Measurements from ENCODE around the gene HDAC3. TPM values are rescaled to one million over a fixed set of nuclear protein-coding genes. Genes with fewer than 3 reads are reported as not detected.

HDAC3 gene
- total RNA-seq, 2 donors from 2014 or later: 73.3 to 78.9 TPM

- Mint-ChIP-seq H3K27me3 (ENCODE audit: insufficient read depth) (peaks cover 5% of the 10 kb centered on the region), H3K9me3 (peaks cover 3% of the 10 kb centered on the region), H3K27ac (peak overlapping the region; percentile 52), H3K36me3 (ENCODE audit: low read depth) (peaks cover 22% of the 10 kb centered on the region), H3K4me3 (no peak overlapping the region), H3K4me1 (peaks cover 16% of the 10 kb centered on the region)
- 94 to 97% methylated on average over 10 to 16 of the region's 16 CpGs for WGBS, 2 experiments (ENCODE audit: insufficient coverage in 1 of 2, insufficient read length in 1 of 2)
- H3K27me3 ChIP-seq (ENCODE audit: control insufficient read depth, insufficient read depth, low read length, poor library complexity, severe bottlenecking): no peaks in the 10 kb centered on the region
- no peak for TF ChIP-seq CTCF (conservative IDR thresholded peaks at IDR 0.05)
- no peak for DNase-seq
- no peak overlapping the region for H3K9ac ChIP-seq (ENCODE audit: extremely low read depth, low read length, poor library complexity, severe bottlenecking)
- no peaks in the 10 kb centered on the region for H3K9me3 ChIP-seq (ENCODE audit: control insufficient read depth, low read length)
- peaks cover 3% of the 10 kb centered on the region for H3K36me3 ChIP-seq (ENCODE audit: control insufficient read depth, insufficient read depth, low read length)
- no peak overlapping the region for H3K27ac ChIP-seq (ENCODE audit: low read depth, low read length)
- no peak overlapping the region for H3K4me3 ChIP-seq (ENCODE audit: low read length)
- peaks cover 12% of the 10 kb centered on the region for H3K4me1 ChIP-seq (ENCODE audit: control insufficient read depth, insufficient read depth, low read length)
Measured at GRCh38 chr5:141680178-141680577, 43.5 kb upstream of the HDAC3 start.

GRCh38 chr5:141677415-141677814 lies 40.8 kb upstream of the HDAC3 start:
- TF ChIP-seq CTCF (conservative IDR thresholded peaks at IDR 0.05): peak; percentile 81
- peaks cover 5% of the 10 kb centered on the region for H3K4me1 ChIP-seq (ENCODE audit: control insufficient read depth, insufficient read depth, low read length)
- Mint-ChIP-seq H3K27ac (no peak overlapping the region), H3K4me3 (no peak overlapping the region), H3K9me3 (peaks cover 3% of the 10 kb centered on the region), H3K27me3 (ENCODE audit: insufficient read depth) (peaks cover 2% of the 10 kb centered on the region), H3K36me3 (ENCODE audit: low read depth) (peaks cover 34% of the 10 kb centered on the region), H3K4me1 (peaks cover 21% of the 10 kb centered on the region)
- H3K36me3 ChIP-seq (ENCODE audit: control insufficient read depth, insufficient read depth, low read length): peaks cover 7% of the 10 kb centered on the region
- no peak overlapping the region for H3K4me3 ChIP-seq (ENCODE audit: low read length)
- no peak overlapping the region for H3K27ac ChIP-seq (ENCODE audit: low read depth, low read length)
- no peaks in the 10 kb centered on the region for H3K27me3 ChIP-seq (ENCODE audit: control insufficient read depth, insufficient read depth, low read length, poor library complexity, severe bottlenecking)
- no peaks in the 10 kb centered on the region for H3K9me3 ChIP-seq (ENCODE audit: control insufficient read depth, low read length)
- no peak overlapping the region for H3K9ac ChIP-seq (ENCODE audit: extremely low read depth, low read length, poor library complexity, severe bottlenecking)
- DNase-seq: peak; percentile 89

GRCh38 chr5:141675672-141676071 lies 39.0 kb upstream of the HDAC3 start:
- TF ChIP-seq CTCF (conservative IDR thresholded peaks at IDR 0.05): no peak
- Histone ChIP-seq H3K36me3 (ENCODE audit: control insufficient read depth, insufficient read depth, low read length) (peaks cover 7% of the 10 kb centered on the region), H3K9ac (ENCODE audit: extremely low read depth, low read length, poor library complexity, severe bottlenecking) (no peak overlapping the region), H3K4me1 (ENCODE audit: control insufficient read depth, insufficient read depth, low read length) (no peaks in the 10 kb centered on the region), H3K27me3 (ENCODE audit: control insufficient read depth, insufficient read depth, low read length, poor library complexity, severe bottlenecking) (no peaks in the 10 kb centered on the region), H3K27ac (ENCODE audit: low read depth, low read length) (no peak overlapping the region), H3K4me3 (ENCODE audit: low read length) (no peak overlapping the region), H3K9me3 (ENCODE audit: control insufficient read depth, low read length) (no peaks in the 10 kb centered on the region)
- no peaks in the 10 kb centered on the region for H3K27me3 Mint-ChIP-seq (ENCODE audit: insufficient read depth)
- no peak for DNase-seq
- peaks cover 12% of the 10 kb centered on the region for H3K4me1 Mint-ChIP-seq
- H3K27ac Mint-ChIP-seq: no peak overlapping the region
- peaks cover 3% of the 10 kb centered on the region for H3K9me3 Mint-ChIP-seq
- H3K36me3 Mint-ChIP-seq (ENCODE audit: low read depth): peaks cover 37% of the 10 kb centered on the region
- no peak overlapping the region for H3K4me3 Mint-ChIP-seq
- 93 to 97% methylated on average over 4 of the region's 4 CpGs for WGBS, 2 experiments (ENCODE audit: insufficient coverage in 1 of 2, insufficient read length in 1 of 2)

Data from endodermal cell (in vitro differentiated cells).